DMS53 (cell line): ENCODE measurements around the gene TNRC6C.
"Not testable (repeated sequence)": the region's sequence is repeated elsewhere in the genome, so short reads cannot be mapped to it uniquely, and the experiment has no call there.

ENCODE experiments used
- DNase-seq: peaks from one replicate; lab custom pipeline; 2025; lab: John Stamatoyannopoulos, UW

Gene TNRC6C

GRCh38 chr17:78137392-78138203 lies 179.1 kb downstream of the TNRC6C start:
- peak; percentile 52 for DNase-seq

GRCh38 chr17:78138204-78139060 lies 179.9 kb downstream of the TNRC6C start:
- peak; percentile 42 for DNase-seq

DNA sequence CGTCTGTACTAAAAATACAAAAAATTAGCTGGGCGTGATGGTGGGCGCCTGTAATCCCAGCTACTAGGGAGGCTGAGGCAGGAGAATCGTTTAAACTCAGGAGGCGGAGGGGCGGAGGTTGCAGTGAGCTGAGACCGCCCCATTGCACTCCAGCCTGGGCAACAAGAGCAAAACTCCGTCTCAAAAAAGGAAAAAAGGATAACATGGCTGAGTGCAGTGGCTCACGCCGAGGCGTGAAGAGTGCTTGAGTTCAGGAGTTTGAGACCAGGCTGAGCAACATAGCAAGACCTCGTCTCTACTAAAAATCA lies 181.3 kb downstream of the TNRC6C start:
- not testable (repeated sequence) for DNase-seq

- peak; percentile 93 for DNase-seq
Observed at GRCh38 chr17:78140169-78141051, 181.9 kb downstream of the TNRC6C start.

GRCh38 chr17:78141437-78142118 lies 183.1 kb downstream of the TNRC6C start:
- DNase-seq, result no peak

DNA sequence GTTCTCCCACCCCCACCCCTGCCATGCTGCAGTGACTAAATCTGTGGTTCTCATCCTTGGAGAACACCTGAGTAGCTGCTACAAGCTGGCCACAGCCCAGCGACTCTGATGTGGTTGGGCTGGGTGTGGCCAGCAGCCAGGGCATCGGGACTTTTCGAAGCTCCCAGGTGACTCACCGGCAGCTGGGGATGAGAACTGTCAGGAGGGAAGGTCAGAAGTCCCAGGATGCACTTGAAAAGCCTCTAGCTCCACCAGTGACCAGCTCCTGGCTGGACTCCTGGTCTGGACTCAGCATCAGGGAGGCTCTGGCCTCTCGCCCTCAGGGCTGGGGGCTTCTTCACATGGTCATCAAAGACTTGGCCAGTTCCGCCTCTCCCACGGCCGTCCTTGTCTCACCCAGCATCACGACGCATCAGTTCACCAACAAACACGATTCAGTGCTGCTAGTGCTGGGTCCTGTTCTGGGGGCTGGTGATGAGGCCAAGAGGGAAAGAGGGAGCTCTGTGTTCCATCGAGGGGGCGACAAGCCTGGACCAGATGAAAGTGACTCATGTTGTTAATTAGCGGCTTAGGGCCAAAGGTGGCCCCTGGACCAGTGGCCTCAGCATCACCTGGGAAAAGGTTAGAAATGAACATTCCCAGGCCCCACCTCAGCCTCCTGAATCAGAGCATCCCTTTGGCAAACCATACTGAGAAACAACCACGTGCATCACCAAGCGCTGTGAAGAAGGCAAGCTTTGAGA lies 183.8 kb downstream of the TNRC6C start:
- DNase-seq, result peak; percentile 96

- DNase-seq, result no peak
Observed at GRCh38 chr17:78143214-78144146, 185.0 kb downstream of the TNRC6C start.

DNA sequence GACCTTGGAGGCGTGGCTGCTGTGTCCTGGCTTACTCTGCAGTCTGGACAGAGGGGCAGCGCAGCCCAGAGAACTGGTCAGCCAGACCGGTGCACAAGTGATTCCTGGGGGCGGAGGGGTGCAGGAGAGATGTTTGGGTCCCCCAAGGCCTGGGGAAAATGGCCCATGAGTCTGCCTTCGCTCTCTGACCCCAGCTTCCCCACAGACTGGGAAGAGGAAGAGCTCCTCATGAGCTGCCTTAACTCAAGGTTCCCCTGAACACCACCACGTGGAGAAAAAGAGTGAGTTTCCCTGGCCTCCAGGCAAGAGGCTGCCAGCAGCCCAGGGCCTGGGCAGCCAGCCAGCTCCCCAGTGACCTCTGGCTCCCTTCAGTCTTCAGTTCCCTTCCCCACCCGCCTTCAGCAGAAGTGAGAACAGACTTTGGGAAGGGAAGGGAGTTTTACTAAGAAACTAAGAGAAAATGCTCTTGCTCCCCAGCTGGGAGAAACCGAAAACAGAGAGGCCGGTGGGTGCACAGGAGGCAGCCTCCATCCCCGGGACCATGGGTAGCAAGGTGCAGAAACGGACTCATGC lies 185.7 kb downstream of the TNRC6C start:
- DNase-seq, result peak; percentile 44

GRCh38 chr17:78144736-78145641 lies 186.5 kb downstream of the TNRC6C start:
- DNase-seq, result no peak

GRCh38 chr17:78146471-78146869 lies 188.0 kb downstream of the TNRC6C start:
- no peak for DNase-seq

GRCh38 chr17:78146881-78147280 lies 188.4 kb downstream of the TNRC6C start:
- DNase-seq, result no peak

- no peak for DNase-seq
Observed at GRCh38 chr17:78147315-78147998, 189.0 kb downstream of the TNRC6C start.

DNA sequence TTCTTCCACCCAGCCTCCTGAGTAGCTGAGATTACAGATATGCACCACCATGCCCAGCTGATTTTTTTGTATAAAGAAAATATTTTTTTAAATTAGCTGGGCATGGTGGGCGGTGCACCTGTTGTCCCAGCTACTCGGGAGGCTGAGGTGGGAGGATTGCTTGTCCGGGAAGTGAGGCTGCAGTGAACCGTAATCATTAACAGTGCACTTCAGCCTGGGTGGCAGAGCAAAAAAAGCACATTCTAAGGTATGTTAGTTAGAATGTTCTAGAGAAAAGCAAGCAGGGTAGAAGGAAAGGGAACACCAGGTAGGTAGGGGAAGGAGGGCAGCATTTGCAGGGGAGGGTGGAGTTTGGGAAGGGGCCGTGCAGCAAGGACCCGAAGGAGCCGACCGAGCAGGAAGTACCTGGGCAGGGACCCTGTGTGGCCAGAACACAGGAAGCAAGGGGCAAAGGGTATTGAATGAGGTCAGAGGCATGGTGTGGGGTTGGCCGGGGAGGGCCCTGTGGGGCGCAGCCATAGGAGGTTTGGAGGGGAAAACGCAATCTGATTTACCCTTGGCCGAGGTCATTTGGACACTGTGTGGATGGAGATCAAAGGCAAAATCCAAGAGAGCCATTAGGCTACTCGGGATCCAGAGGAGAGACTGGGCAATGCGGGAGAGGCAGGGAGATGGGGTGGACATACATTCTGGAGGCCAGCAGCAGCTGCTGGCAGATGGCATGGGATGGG lies 189.9 kb downstream of the TNRC6C start:
- no peak for DNase-seq

DNA sequence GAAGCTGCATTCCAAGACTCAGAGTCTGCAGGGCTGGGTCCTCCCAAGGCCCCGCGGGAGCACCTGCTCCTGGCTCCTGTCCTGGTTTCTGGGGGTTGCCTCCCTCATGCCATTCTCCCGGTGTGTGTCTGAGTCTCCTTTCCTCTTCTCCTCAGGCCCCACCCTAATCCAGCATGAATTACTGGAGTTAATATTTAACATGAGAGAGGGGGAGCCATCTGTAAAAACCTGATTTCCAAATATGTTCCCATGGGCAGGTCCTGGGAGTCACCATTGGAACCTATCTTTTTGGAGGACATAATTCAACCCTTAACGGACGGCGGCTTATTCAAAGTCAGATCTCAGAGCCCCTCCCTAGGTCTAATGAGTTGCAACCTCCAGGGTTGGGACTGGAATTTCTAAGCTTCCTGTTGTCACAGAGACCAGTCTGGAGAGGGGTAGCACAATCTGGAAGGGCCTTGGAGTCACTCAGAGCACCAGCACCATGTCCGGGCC lies 193.1 kb downstream of the TNRC6C start:
- peak; percentile 70 for DNase-seq

DNA sequence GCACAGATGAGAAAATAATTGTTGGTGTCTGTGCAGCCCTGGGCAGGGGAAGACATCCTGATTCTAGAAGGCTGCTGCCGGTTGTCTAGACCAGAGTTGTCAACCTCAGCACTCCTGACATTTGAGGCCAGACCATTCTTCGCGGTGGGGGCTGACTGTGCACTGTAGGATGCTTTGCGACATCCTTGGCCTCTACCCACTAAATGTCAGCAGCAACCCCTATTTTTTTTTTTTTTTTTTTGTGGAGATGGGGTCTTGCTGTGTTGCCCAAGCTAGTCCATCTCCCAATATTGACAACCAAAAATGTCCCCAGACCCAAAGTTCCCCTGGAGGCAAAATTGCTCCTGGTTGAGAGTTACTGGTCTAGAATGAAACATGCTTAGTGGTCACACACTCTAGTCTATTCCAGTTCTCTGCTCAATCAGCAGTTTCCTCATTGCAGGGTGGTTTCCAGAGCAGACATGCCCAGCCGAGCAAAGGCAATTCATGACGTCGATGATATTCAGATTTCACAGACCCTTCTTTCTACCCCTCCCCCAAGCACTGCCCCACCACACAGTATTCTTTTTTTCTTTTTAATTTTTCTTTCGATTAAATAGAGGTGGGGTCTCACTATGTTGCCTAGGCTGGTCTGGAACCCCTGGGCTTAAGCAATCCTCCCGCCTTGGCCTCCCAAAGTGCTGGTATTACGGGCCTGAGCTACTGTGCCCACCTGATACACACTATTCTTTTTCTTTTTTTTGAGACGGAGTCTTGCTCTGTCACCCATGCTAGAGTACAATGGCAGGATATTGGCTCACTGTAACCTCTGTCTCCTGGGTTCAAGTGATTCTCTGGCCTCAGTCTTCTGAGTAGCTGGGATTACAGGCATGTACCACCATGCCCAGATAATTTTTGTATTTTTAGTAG lies 196.7 kb downstream of the TNRC6C start:
- DNase-seq, result no peak
